Panc1 (cell line): ENCODE data around the gene RNF215. TPM values are rescaled to one million over a fixed set of nuclear protein-coding genes. Genes with fewer than 3 reads are reported as not detected.
A peak's percentile ranks its signal among the peaks of the same experiment; 100 is the strongest.

Experiments
- ATAC-seq: fragments of 200-7000 bp; cut with Tn5 transposase; 2 replicates; pipeline ENCODE4 v1.9.1; 2020; ENCODE audit warnings: mild to moderate bottlenecking, moderate library complexity
- BruUV-seq: library from RNA; stranded (reverse); fragments of 400-500 nt; replicated peaks from 2 replicates; lab custom pipeline; 2021; lab: Mats Ljungman, UMichigan
- CTCF ChIA-PET: fragments of 300-600 bp; sonication (Branson Sonifier 250); formaldehyde crosslinking; loops from one replicate; lab custom pipeline; 2022; ENCODE audit warnings: antibody characterized with exemption; lab: Charles Lee
- POLR2A ChIA-PET: fragments of 300-600 bp; sonication (Branson Sonifier 250); formaldehyde crosslinking; loops from one replicate; lab custom pipeline; 2022; ENCODE audit warnings: antibody characterized with exemption; lab: Charles Lee
- DNase-seq: peaks from one replicate; pipeline ENCODE4 v3.0.0-alpha.2; 2010; ENCODE audit warnings: low read depth, low spot score
- H3K27ac ChIP-seq: 2 replicates; pipeline ENCODE4 v1.5.1; 2011; ENCODE audit warnings: mild to moderate bottlenecking, low read length, inconsistent platforms
- H3K27me3 ChIP-seq: fragments of 200-500 bp; sonication (Bioruptor generic); 2 replicates; pipeline ENCODE4 v1.6.0; 2014; ENCODE audit warnings: low read length, inconsistent platforms; ENCODE audit not compliant: control insufficient read depth, insufficient read depth
- H3K36me3 ChIP-seq: fragments of 200-500 bp; sonication (Bioruptor generic); 2 replicates; pipeline ENCODE4 v1.5.1; 2014; ENCODE audit warnings: inconsistent platforms, mild to moderate bottlenecking, low read length, moderate library complexity; ENCODE audit not compliant: control insufficient read depth, insufficient read depth
- H3K4me1 ChIP-seq: 2 replicates; pipeline ENCODE4 v1.5.1; 2011; ENCODE audit warnings: inconsistent platforms, mild to moderate bottlenecking, low read length, moderate library complexity; ENCODE audit not compliant: control insufficient read depth, insufficient read depth
- H3K4me3 ChIP-seq, 2 experiments: 2 replicates each; pipeline ENCODE4 v1.5.1; 2011 to 2012; ENCODE audit warnings: low read depth in 2 of 2, low read length in 2 of 2, mild to moderate bottlenecking in 2 of 2, inconsistent platforms in 1 of 2, moderate library complexity in 1 of 2
- H3K9me3 ChIP-seq: fragments of 200-500 bp; sonication (Bioruptor generic); 2 replicates; pipeline ENCODE4 v1.5.1; 2014; ENCODE audit warnings: low read depth, mild to moderate bottlenecking, inconsistent platforms, low read length, moderate library complexity; ENCODE audit not compliant: control insufficient read depth, insufficient read depth
- CTCF ChIP-seq: fragments of 450-650 bp; IDR thresholded peaks from 2 replicates; pipeline ENCODE4 v1.5.1; 2017; ENCODE audit warnings: mild to moderate bottlenecking
- POLR2AphosphoS5 ChIP-seq: IDR thresholded peaks from 2 replicates; pipeline ENCODE4 v1.6.1; 2012; ENCODE audit warnings: mild to moderate bottlenecking, low read depth, low read length, moderate library complexity
- REST ChIP-seq, 2 experiments: IDR thresholded peaks; 2 replicates each; pipeline ENCODE4 v1.6.1; 2011 to 2012; ENCODE audit warnings: low read depth in 2 of 2, control low read depth in 1 of 2, low read length in 1 of 2, mild to moderate bottlenecking in 1 of 2, moderate library complexity in 1 of 2; ENCODE audit not compliant: insufficient read depth in 1 of 2
- SIN3A ChIP-seq: IDR thresholded peaks from 2 replicates; pipeline ENCODE4 v1.6.1; 2012; ENCODE audit warnings: low read depth, mild to moderate bottlenecking, low read length, moderate library complexity, borderline replicate concordance; ENCODE audit not compliant: insufficient read depth
- TCF7L2 ChIP-seq: IDR thresholded peaks from 2 replicates; pipeline ENCODE4 v1.6.1; 2011; ENCODE audit warnings: mild to moderate bottlenecking, low read depth, low read length, inconsistent platforms
- in situ Hi-C: cut with HindIII; loops from 2 replicates; pipeline ENCODE4 v1.10.0; 2016; ENCODE audit warnings: low sequenced_read_pairs, low pct_unique_long_range_greater_than_20kb
- intact Hi-C: fragments of 100-400 bp; cut with micrococcal nuclease; formaldehyde crosslinking; loops from one replicate; pipeline ENCODE4 v1.10.0; 2022; ENCODE audit not compliant: unreplicated experiment
- total RNA-seq: library from RNA; stranded (reverse); gene quantifications from one replicate; pipeline ENCODE4 v1.2.1, GENCODE V29; 2021; ENCODE audit not compliant: unreplicated experiment

The RNF215 gene
- total RNA-seq, 1 experiment from 2014 or later: 35.8 TPM

GRCh38 chr22:30399718-30400117, 12.5 kb upstream of the RNF215 start:
- no peak for DNase-seq
- BruUV-seq: no TSS peak
- no peaks in the 10 kb centered on the region for H3K9me3 ChIP-seq
- no peak overlapping the region for H3K27ac ChIP-seq
- POLR2A ChIA-PET: no interaction called here
- no peak for ATAC-seq
- H3K36me3 ChIP-seq: no peaks in the 10 kb centered on the region
- no peaks in the 10 kb centered on the region for H3K27me3 ChIP-seq
- H3K4me1 ChIP-seq: 0 out of 2 replicates have a peak, but pooled peaks cover 8% of the 10 kb centered on the region
- H3K4me3 ChIP-seq: no peak overlapping the region
- TF ChIP-seq CTCF (no peak), POLR2AphosphoS5 (no peak), TCF7L2 (no peak), REST (IDR thresholded peaks at IDR 0.05; ENCODE audit: insufficient read depth in 1 of 2, low read depth in 2 of 2, low read length in 1 of 2) (no peak), SIN3A (no peak)
- in situ Hi-C loops (no loop called here), intact Hi-C loops (no loop called here)
- CTCF ChIA-PET: no interaction called here

- ChIA-PET POLR2A (no interaction called here), CTCF (interaction anchor here (0.7 kb wide), 1 partner anchor 121 kb away, joined by 4 read pairs; no protein-coding TSS in a partner anchor)
- intact Hi-C loops (no loop called here), in situ Hi-C loops (no loop called here)
- peak overlapping the region in 1 of 2 experiments; percentile 69; a peak in 1 of 4 replicates for H3K4me3 ChIP-seq
- DNase-seq: no peak
- TF ChIP-seq SIN3A (no peak), POLR2AphosphoS5 (no peak), REST (IDR thresholded peaks at IDR 0.05; ENCODE audit: insufficient read depth in 1 of 2, low read depth in 2 of 2, low read length in 1 of 2) (no peak), TCF7L2 (no peak), CTCF (no peak)
- BruUV-seq: no TSS peak
- 0 out of 2 replicates have a peak, but pooled peaks cover 8% of the 10 kb centered on the region for H3K4me1 ChIP-seq
- no peak for ATAC-seq
- H3K36me3 ChIP-seq: no peaks in the 10 kb centered on the region
- H3K27me3 ChIP-seq: no peaks in the 10 kb centered on the region
- no peaks in the 10 kb centered on the region for H3K9me3 ChIP-seq
- no peak overlapping the region for H3K27ac ChIP-seq
Measured at GRCh38 chr22:30398685-30399680, 11.8 kb upstream of the RNF215 start.
